GM23338 (cell line): ENCODE data around the gene PTPN21. TPM values are rescaled to one million over a fixed set of nuclear protein-coding genes. Genes with fewer than 3 reads are reported as not detected.

ENCODE experiments used
- polyA plus RNA-seq: library from polyadenylated mRNA; unstranded; fragments of >200 nt; fragmentation: Nextera tagmentation; extraction: Ambion mirVana; gene quantifications from 2 replicates; pipeline ENCODE4 v1.2.1, GENCODE V29; 2016
- small RNA-seq: library from RNA; depleted of rRNA; stranded (forward); fragments of <200 nt; gene quantifications from one replicate; pipeline ENCODE3, GENCODE V24; 2014; ENCODE audit warnings: low replicate concordance
- total RNA-seq: library from RNA; depleted of rRNA; stranded (reverse); fragments of >200 nt; shearing (Covaris generic); gene quantifications from 2 replicates; pipeline ENCODE4 v1.2.3, GENCODE V29; 2014; rRNA removed

The PTPN21 gene
- total and polyA plus RNA-seq, 2 experiments from 2014 or later = 2.7 to 5.6 TPM

Small RNA genes within 50 kb of the gene (small RNA-seq; reads per million reads assigned to genes)
- gene RNU4-22P = not detected

Other genes with a start within 250 kb of the PTPN21 start
- gene KCNK10, start 231.7 kb downstream of the PTPN21 start, total RNA-seq = 1.0 TPM in 2 replicates
- 0.07 and 0.29 TPM in 2 replicates for gene KCNK10, start 231.7 kb downstream of the PTPN21 start, polyA plus RNA-seq
- gene SPATA7, start 169.3 kb downstream of the PTPN21 start, total RNA-seq = 11.7 and 16.5 TPM in 2 replicates
- gene SPATA7, start 169.3 kb downstream of the PTPN21 start, polyA plus RNA-seq = 15.2 and 17.8 TPM in 2 replicates
- 80.3 and 87.9 TPM in 2 replicates for gene ZC3H14, start 8.0 kb upstream of the PTPN21 start, total RNA-seq
- 55.8 and 63.2 TPM in 2 replicates for gene ZC3H14, start 8.0 kb upstream of the PTPN21 start, polyA plus RNA-seq
- gene EML5, start 237.9 kb upstream of the PTPN21 start, total RNA-seq = 1.0 and 1.6 TPM in 2 replicates
- gene EML5, start 237.9 kb upstream of the PTPN21 start, polyA plus RNA-seq = 0.16 and 0.18 TPM in 2 replicates